ENCODE data around the gene ECE1. TPM values are rescaled to one million over a fixed set of nuclear protein-coding genes. Genes with fewer than 3 reads are reported as not detected.

ECE1 gene
- total and polyA plus RNA-seq, 2 of the 8 experiments (the other 6 are each of a cell fraction or from before 2014, with no cell fraction given), result 21.4 to 36.8 TPM

GRCh38 chr1:21294266-21294989, 4.2 kb upstream of the ECE1 start:
- Histone ChIP-seq H3K79me2 (ENCODE audit: control insufficient read depth in 1 of 2, insufficient read depth in 2 of 2, low read length in 2 of 2) (no peaks in the 10 kb centered on the region), H3K4me3 (ENCODE audit: extremely low read depth in 1 of 4, insufficient read depth in 2 of 4, low read depth in 3 of 4, low read length in 4 of 4) (no peak overlapping the region), H3K36me3 (ENCODE audit: control insufficient read depth in 2 of 4, insufficient read depth in 4 of 4, low read length in 3 of 4) (no peaks in the 10 kb centered on the region), H3K56ac (replicated peaks; ENCODE audit: insufficient read length, low read depth, low read length) (no peak overlapping the region), H3K23ac (ENCODE audit: insufficient read length) (no peak overlapping the region), H3K9me3 (ENCODE audit: insufficient read depth in 2 of 2, low read depth in 1 of 2, low read length in 1 of 2) (no peaks in the 10 kb centered on the region), H2BK120ac (replicated peaks; ENCODE audit: low read depth, low read length) (no peak overlapping the region), H2BK5ac (ENCODE audit: low read depth, low read length) (no peak overlapping the region), H3K4me1 (replicated peaks in 1 of 4; ENCODE audit: control insufficient read depth in 3 of 4, insufficient read depth in 4 of 4, low read length in 3 of 4) (peaks cover 0 to 18% (median 14%) of the 10 kb centered on the region in 4 experiments; a peak in 6 of 7 replicates), H4K5ac (ENCODE audit: insufficient read length, low read depth, low read length) (no peak overlapping the region), H4K20me1 (replicated peaks in 1 of 2; ENCODE audit: control insufficient read depth in 1 of 2, insufficient read depth in 2 of 2, low read length in 2 of 2) (no peaks in the 10 kb centered on the region), H2BK12ac (ENCODE audit: low read depth, low read length) (no peak overlapping the region), H2AK5ac (ENCODE audit: low read depth, low read length) (no peak overlapping the region), H3K4ac (replicated peaks; ENCODE audit: insufficient read length, low read depth, low read length) (no peak overlapping the region), H3K4me2 (ENCODE audit: insufficient read depth in 1 of 2, low read depth in 2 of 2, low read length in 2 of 2) (no peak overlapping the region), H2AFZ (ENCODE audit: low read length) (no peak overlapping the region), H2BK20ac (ENCODE audit: low read length) (no peak overlapping the region), H3K27ac (ENCODE audit: low read depth, low read length) (no peak overlapping the region), H3K14ac (ENCODE audit: insufficient read length) (no peak overlapping the region), H3K23me2 (ENCODE audit: low read depth, low read length) (peaks cover 6% of the 10 kb centered on the region), H3K27me3 (replicated peaks in 1 of 4; ENCODE audit: control insufficient read depth in 3 of 4, extremely low read depth in 1 of 4, insufficient read depth in 3 of 4, low read length in 3 of 4) (no peaks in the 10 kb centered on the region), H4K8ac (ENCODE audit: extremely low read depth, insufficient read depth, low read length) (no peak overlapping the region), H4K91ac (replicated peaks; ENCODE audit: insufficient read length, low read length) (no peak overlapping the region), H3K9ac (replicated peaks in 1 of 4; ENCODE audit: extremely low read depth in 1 of 4, low read depth in 3 of 4, low read length in 3 of 4) (no peak overlapping the region), H2BK15ac (ENCODE audit: low read length) (no peak overlapping the region), H3K18ac (ENCODE audit: extremely low read depth, low read length) (0 out of 2 replicates have a peak overlapping the region, but pooled peaks have one; percentile 14), H3K79me1 (ENCODE audit: low read depth, low read length) (no peaks in the 10 kb centered on the region; the same call in none of the 2 replicates)
- DNase-seq (ENCODE audit: low read depth in 1 of 2, low spot score in 2 of 2) (no peak), FAIRE-seq (no peak)
- 87% methylated on average over 13 of the region's 13 CpGs; no CpG with 5 or more reads in 1 of the 2 experiments for WGBS, 2 experiments (ENCODE audit: extremely low coverage in 1 of 2, insufficient coverage in 1 of 2, insufficient read length in 1 of 2, insufficient replicate concordance in 2 of 2, low coverage in 1 of 2, low lambda C conversion rate in 2 of 2, missing lambda C conversion rate in 1 of 2)
- POLR2A ChIA-PET (ENCODE audit: partially characterized antibody), result interaction anchor here (0.6 to 1.6 kb wide), 4 partner anchors 11 to 40 kb away, joined by 3 to 4 read pairs (median 3); no protein-coding TSS in a partner anchor
- CTCF ChIA-PET (ENCODE audit: partially characterized antibody), result interaction anchor here (0.6 to 6.4 kb wide), 7 partner anchors 24 to 64 kb away, joined by 3 to 44 read pairs (median 3); no protein-coding TSS in a partner anchor
- TF ChIP-seq SP2 (IDR thresholded peaks at IDR 0.05; ENCODE audit: low read length), result no peak
- TF ChIP-seq SAP30 (IDR thresholded peaks at IDR 0.05; ENCODE audit: insufficient read depth, insufficient replicate concordance, low read length), result no peak
- TF ChIP-seq BRCA1 (IDR thresholded peaks at IDR 0.05; ENCODE audit: low read depth, low read length), result no peak
- no peak for TF ChIP-seq JUN (IDR thresholded peaks at IDR 0.05; ENCODE audit: low read depth, low read length)
- no peak for TF ChIP-seq YY1 (IDR thresholded peaks at IDR 0.05; ENCODE audit: low read depth, low read length)
